ENCODE measurements around the gene KRTAP3-1.

DNA sequence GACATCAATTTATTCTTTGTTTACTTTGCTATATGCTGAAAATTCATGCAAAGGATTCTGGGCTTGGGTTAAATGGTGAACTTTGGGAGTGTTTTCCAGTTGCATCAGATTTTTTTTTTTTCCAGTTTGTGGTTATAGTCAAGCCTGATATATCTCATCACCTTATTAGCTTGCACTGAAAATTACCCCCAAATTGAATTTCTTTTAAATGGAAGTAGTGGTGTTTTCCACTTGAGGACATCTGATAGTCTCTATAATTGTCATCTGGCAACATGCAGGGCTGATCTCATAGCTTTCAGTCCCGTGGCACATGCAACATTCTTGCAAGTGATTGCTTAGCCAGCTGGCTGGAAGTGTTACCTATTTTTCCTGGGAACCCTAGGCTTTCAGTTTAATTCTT, 4.7 kb upstream of the KRTAP3-1 start:
- TF ChIP-seq, protein P1, sequence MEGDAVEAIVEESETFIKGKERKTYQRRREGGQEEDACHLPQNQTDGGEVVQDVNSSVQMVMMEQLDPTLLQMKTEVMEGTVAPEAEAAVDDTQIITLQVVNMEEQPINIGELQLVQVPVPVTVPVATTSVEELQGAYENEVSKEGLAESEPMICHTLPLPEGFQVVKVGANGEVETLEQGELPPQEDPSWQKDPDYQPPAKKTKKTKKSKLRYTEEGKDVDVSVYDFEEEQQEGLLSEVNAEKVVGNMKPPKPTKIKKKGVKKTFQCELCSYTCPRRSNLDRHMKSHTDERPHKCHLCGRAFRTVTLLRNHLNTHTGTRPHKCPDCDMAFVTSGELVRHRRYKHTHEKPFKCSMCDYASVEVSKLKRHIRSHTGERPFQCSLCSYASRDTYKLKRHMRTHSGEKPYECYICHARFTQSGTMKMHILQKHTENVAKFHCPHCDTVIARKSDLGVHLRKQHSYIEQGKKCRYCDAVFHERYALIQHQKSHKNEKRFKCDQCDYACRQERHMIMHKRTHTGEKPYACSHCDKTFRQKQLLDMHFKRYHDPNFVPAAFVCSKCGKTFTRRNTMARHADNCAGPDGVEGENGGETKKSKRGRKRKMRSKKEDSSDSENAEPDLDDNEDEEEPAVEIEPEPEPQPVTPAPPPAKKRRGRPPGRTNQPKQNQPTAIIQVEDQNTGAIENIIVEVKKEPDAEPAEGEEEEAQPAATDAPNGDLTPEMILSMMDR (IDR thresholded peaks at IDR 0.05): no peak
- TF ChIP-seq POLR2A (IDR thresholded peaks at IDR 0.05): no peak
